ENCODE results near the gene FBXO5. TPM values are rescaled to one million over a fixed set of nuclear protein-coding genes. Genes with fewer than 3 reads are reported as not detected.
"Not testable (repeated sequence)": the region's sequence is repeated elsewhere in the genome, so short reads cannot be mapped to it uniquely, and the experiment has no call there.

FBXO5 gene
- total and polyA plus RNA-seq, 2 experiments from 2014 or later, result 49.6 to 51.2 TPM

DNA sequence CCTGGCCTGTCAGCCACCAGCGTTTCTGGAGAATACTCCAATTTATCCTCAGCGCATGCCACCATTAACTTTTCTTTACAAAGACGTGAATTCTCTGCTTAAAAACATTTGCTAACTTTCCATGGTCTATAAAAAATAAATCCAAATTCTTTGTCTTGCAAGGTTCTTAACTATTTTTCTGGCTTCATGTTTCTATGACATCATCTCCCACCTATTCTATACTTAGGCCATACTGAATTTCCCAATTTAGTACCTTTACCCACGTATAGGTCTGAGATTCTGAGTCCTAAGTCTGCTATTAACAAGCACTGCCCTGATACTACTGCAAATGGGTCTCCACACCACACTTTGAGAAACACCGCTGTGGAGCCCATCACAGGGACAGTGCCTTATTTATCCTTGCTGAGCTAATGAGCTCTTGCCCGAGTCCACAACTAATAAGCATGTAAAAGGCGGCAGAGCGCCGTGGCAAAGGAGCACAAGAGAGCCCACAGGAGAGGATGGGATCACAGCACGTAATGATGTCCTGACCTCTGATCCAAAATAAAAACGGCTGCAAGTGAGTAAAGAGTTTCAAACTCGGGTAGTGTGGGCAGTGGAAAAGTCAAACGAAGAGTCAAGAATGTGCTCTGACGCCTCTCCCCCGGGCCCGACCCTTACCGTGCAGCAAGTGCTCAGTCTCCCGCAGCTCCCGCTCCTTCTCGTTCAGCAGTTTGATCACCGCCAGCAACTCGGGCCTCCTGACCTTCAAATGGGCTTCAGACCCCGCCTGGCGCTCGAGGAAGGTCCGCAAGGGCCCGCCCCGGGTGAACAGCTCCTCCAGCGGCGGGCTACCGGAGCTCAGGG lies 19.1 kb upstream of the FBXO5 start:
- Histone ChIP-seq H2AFZ (no peak overlapping the region), H3K36me3 (ENCODE audit: insufficient read depth) (no peaks in the 10 kb centered on the region; the same call in 1 of the 2 replicates), H4K20me1 (replicated peaks; ENCODE audit: insufficient read depth) (peaks cover 34% of the 10 kb centered on the region), H3F3A (replicated peaks; ENCODE audit: low read depth) (no peaks in the 10 kb centered on the region), H3K4me2 (peak overlapping the region; percentile 92), H3K27ac (ENCODE audit: low read depth) (peak overlapping the region; percentile 89), H3K27me3 (ENCODE audit: insufficient read depth) (no peaks in the 10 kb centered on the region), H3K4me1 (ENCODE audit: insufficient read depth) (peaks cover 10% of the 10 kb centered on the region), H3K4me3 (peak overlapping the region; percentile 93), H3K9me2 (ENCODE audit: insufficient read depth) (no peaks in the 10 kb centered on the region), H3K79me2 (replicated peaks; ENCODE audit: insufficient read depth) (peaks cover 58% of the 10 kb centered on the region)
- Mint-ChIP-seq H3K4me3 (peak overlapping the region; percentile 99), H3K27ac (peak overlapping the region; percentile 97), H3K9me3 (no peaks in the 10 kb centered on the region), H3K27me3 (ENCODE audit: insufficient read depth, low read depth, poor library complexity) (no peaks in the 10 kb centered on the region), H3K36me3 (ENCODE audit: low read depth) (peaks cover 10% of the 10 kb centered on the region; the same call in 2 of the 3 replicates), H3K4me1 (peaks cover 19% of the 10 kb centered on the region)
- no peak for TF ChIP-seq CREB1 (CRISPR knock-in tag; IDR thresholded peaks at IDR 0.05; ENCODE audit: low read depth)
- TF ChIP-seq, protein P1, sequence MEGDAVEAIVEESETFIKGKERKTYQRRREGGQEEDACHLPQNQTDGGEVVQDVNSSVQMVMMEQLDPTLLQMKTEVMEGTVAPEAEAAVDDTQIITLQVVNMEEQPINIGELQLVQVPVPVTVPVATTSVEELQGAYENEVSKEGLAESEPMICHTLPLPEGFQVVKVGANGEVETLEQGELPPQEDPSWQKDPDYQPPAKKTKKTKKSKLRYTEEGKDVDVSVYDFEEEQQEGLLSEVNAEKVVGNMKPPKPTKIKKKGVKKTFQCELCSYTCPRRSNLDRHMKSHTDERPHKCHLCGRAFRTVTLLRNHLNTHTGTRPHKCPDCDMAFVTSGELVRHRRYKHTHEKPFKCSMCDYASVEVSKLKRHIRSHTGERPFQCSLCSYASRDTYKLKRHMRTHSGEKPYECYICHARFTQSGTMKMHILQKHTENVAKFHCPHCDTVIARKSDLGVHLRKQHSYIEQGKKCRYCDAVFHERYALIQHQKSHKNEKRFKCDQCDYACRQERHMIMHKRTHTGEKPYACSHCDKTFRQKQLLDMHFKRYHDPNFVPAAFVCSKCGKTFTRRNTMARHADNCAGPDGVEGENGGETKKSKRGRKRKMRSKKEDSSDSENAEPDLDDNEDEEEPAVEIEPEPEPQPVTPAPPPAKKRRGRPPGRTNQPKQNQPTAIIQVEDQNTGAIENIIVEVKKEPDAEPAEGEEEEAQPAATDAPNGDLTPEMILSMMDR (conservative IDR thresholded peaks at IDR 0.05; ENCODE audit: low read depth in 2 of 2), result no peak
- DNase-seq (ENCODE audit: low spot score) (peak; percentile 42), ATAC-seq (peak; percentile 55)

DNA sequence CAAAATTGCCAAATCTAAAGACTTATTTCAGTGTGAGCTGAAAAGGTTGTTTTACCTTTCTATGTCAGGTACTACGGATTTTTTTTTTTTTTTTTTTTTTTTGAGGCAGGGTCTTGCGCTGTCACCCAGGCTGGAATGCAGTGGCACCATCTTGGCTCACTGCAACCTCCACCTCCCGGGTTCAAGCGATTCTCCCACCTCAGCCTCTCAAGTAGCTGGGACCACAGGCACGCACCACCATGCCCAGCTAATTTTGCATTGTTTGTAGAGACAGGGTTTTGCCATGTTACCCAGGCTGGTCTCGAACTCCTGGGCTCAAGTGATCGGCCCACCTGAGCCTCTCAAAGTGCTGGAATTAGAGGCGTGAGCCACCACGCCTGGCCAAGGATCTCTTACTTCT lies 17.9 kb upstream of the FBXO5 start:
- not testable (repeated sequence) for H3K36me3 ChIP-seq (ENCODE audit: insufficient read depth); H3F3A ChIP-seq (replicated peaks; ENCODE audit: low read depth); H3K27ac Mint-ChIP-seq; H3K9me3 Mint-ChIP-seq; H3K4me1 ChIP-seq (ENCODE audit: insufficient read depth); H3K27me3 Mint-ChIP-seq (ENCODE audit: insufficient read depth, low read depth, poor library complexity); H3K27ac ChIP-seq (ENCODE audit: low read depth); H3K9me2 ChIP-seq (ENCODE audit: insufficient read depth); H2AFZ ChIP-seq; ATAC-seq; H3K27me3 ChIP-seq (ENCODE audit: insufficient read depth); DNase-seq (ENCODE audit: low spot score)
- peaks cover 19% of the 10 kb centered on the region for H3K4me1 Mint-ChIP-seq
- H3K36me3 Mint-ChIP-seq (ENCODE audit: low read depth), result peaks cover 14% of the 10 kb centered on the region; the same call in 2 of the 3 replicates
- peak overlapping the region; percentile 99 for H3K4me3 Mint-ChIP-seq
- H3K79me2 ChIP-seq (replicated peaks; ENCODE audit: insufficient read depth), result peaks cover 70% of the 10 kb centered on the region
- peaks cover 45% of the 10 kb centered on the region for H4K20me1 ChIP-seq (replicated peaks; ENCODE audit: insufficient read depth)
- peak overlapping the region; percentile 92 for H3K4me2 ChIP-seq
- peak overlapping the region; percentile 93 for H3K4me3 ChIP-seq

DNA sequence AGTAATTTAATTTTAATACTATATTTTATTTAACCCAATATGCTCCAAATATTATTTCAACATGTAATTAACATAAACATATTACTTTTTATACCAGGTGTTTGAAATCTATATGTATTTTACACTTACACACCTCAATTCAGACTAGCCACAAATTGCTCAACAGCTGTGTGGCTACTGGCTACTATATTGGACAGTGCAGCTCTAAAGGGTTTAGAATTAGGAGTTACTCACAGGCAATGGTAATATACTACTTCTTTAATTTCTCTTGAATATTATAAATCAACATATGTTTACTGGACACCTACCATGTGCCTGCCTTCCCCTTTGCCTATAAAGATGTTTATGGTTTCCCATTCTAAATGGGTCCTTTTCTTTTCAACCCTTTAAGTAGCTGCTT lies 17.4 kb upstream of the FBXO5 start:
- Histone ChIP-seq H3K27ac (ENCODE audit: low read depth) (no peak overlapping the region), H3K9me2 (ENCODE audit: insufficient read depth) (no peaks in the 10 kb centered on the region), H3K79me2 (replicated peaks; ENCODE audit: insufficient read depth) (peaks cover 75% of the 10 kb centered on the region), H4K20me1 (replicated peaks; ENCODE audit: insufficient read depth) (peaks cover 48% of the 10 kb centered on the region), H3K4me3 (peak overlapping the region; percentile 93; the same call in 1 of the 2 replicates), H3F3A (replicated peaks; ENCODE audit: low read depth) (no peaks in the 10 kb centered on the region), H3K4me1 (ENCODE audit: insufficient read depth) (peaks cover 10% of the 10 kb centered on the region), H3K4me2 (peak overlapping the region; percentile 53), H3K36me3 (ENCODE audit: insufficient read depth) (peaks cover 2% of the 10 kb centered on the region; the same call in 1 of the 2 replicates), H2AFZ (no peak overlapping the region), H3K27me3 (ENCODE audit: insufficient read depth) (no peaks in the 10 kb centered on the region)
- DNase-seq (ENCODE audit: low spot score) (no peak), ATAC-seq (no peak)
- Mint-ChIP-seq H3K36me3 (ENCODE audit: low read depth) (peaks cover 14% of the 10 kb centered on the region; the same call in 2 of the 3 replicates), H3K9me3 (no peaks in the 10 kb centered on the region), H3K27ac (no peak overlapping the region), H3K27me3 (ENCODE audit: insufficient read depth, low read depth, poor library complexity) (no peaks in the 10 kb centered on the region), H3K4me3 (peak overlapping the region; percentile 99), H3K4me1 (peaks cover 19% of the 10 kb centered on the region)
- TF ChIP-seq ZNF331 (CRISPR knock-in tag; IDR thresholded peaks at IDR 0.05; ENCODE audit: low read depth) (no peak), ZNF114 (CRISPR knock-in tag; IDR thresholded peaks at IDR 0.05) (no peak), STAT1 (IDR thresholded peaks at IDR 0.05; ENCODE audit: unreplicated experiment) (no peak)

DNA sequence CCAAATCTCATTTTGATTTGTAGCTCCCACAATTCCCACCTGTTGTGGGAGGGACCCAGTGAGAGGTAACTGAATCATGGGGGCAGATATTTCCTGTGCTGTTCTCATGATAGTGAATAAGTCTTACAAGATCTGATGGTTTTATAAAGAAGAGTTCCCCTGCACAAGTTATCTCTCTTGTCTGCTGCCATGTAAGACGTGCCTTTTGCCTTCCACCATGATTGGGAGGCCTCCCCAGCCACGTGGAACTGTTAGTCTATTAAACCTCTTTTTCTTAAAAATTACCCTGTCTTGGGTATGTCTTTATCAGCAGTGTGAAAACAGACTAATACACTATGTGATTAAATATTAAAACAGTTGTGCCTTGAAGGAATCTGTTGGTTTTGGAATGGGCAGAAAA lies 16.7 kb upstream of the FBXO5 start:
- not testable (repeated sequence) for H3K9me3 Mint-ChIP-seq; H3K36me3 ChIP-seq (ENCODE audit: insufficient read depth); DNase-seq (ENCODE audit: low spot score); H3K27me3 ChIP-seq (ENCODE audit: insufficient read depth); H3F3A ChIP-seq (replicated peaks; ENCODE audit: low read depth); H3K27me3 Mint-ChIP-seq (ENCODE audit: insufficient read depth, low read depth, poor library complexity); H3K4me3 ChIP-seq; H3K4me2 ChIP-seq; H3K4me1 ChIP-seq (ENCODE audit: insufficient read depth); ATAC-seq; H3K27ac Mint-ChIP-seq; H3K27ac ChIP-seq (ENCODE audit: low read depth); H3K9me2 ChIP-seq (ENCODE audit: insufficient read depth); H2AFZ ChIP-seq
- Mint-ChIP-seq H3K4me1 (peaks cover 19% of the 10 kb centered on the region), H3K36me3 (ENCODE audit: low read depth) (peaks cover 14% of the 10 kb centered on the region; the same call in 2 of the 3 replicates), H3K4me3 (peak overlapping the region; percentile 36; the same call in 2 of the 3 replicates)
- Histone ChIP-seq H3K79me2 (replicated peaks; ENCODE audit: insufficient read depth) (peaks cover 81% of the 10 kb centered on the region), H4K20me1 (replicated peaks; ENCODE audit: insufficient read depth) (peaks cover 48% of the 10 kb centered on the region)
